Upper lobe of left lung (tissue), 4 donors: ENCODE results near the gene FAM181A.
A peak's percentile ranks its signal among the peaks of the same experiment; 100 is the strongest.

ENCODE experiments used
- CTCF ChIP-seq, 6 experiments: fragments of 450-650 bp in 4 of 6; fragments of 200-600 bp in 2 of 6; sonication (generic) in 2 of 6; IDR thresholded peaks; one replicate each; pipeline ENCODE4 v1.5.1; 2016 to 2019; ENCODE audit warnings: antibody characterized with exemption in 6 of 6
- EP300 ChIP-seq, 4 donors: sonication (generic); formaldehyde crosslinking; IDR thresholded peaks; one replicate each; pipeline ENCODE4 v1.5.1; 2017; ENCODE audit warnings: antibody characterized with exemption in 4 of 4, control low read depth in 2 of 4
- POLR2A ChIP-seq, 4 donors: fragments of 450-650 bp; IDR thresholded peaks; one replicate each; pipeline ENCODE4 v1.5.1; 2016 to 2017; ENCODE audit warnings: antibody characterized with exemption in 4 of 4, mild to moderate bottlenecking in 2 of 4
- POLR2AphosphoS5 ChIP-seq, 2 donors: sonication (generic); formaldehyde crosslinking; IDR thresholded peaks; one replicate each; pipeline ENCODE4 v1.5.1; 2017; ENCODE audit warnings: antibody characterized with exemption in 2 of 2

GRCh38 chr14:93939304-93940229 is 12.4 kb downstream of the FAM181A start:
- peak; percentile 67 to 98 (median 92) for TF ChIP-seq CTCF (IDR thresholded peaks at IDR 0.05)
- TF ChIP-seq POLR2AphosphoS5 (IDR thresholded peaks at IDR 0.05), result no peak
- TF ChIP-seq POLR2A (IDR thresholded peaks at IDR 0.05), result no peak
- no peak for TF ChIP-seq EP300 (IDR thresholded peaks at IDR 0.05)
